ENCODE results near the gene RGS13.

RGS13 gene

DNA sequence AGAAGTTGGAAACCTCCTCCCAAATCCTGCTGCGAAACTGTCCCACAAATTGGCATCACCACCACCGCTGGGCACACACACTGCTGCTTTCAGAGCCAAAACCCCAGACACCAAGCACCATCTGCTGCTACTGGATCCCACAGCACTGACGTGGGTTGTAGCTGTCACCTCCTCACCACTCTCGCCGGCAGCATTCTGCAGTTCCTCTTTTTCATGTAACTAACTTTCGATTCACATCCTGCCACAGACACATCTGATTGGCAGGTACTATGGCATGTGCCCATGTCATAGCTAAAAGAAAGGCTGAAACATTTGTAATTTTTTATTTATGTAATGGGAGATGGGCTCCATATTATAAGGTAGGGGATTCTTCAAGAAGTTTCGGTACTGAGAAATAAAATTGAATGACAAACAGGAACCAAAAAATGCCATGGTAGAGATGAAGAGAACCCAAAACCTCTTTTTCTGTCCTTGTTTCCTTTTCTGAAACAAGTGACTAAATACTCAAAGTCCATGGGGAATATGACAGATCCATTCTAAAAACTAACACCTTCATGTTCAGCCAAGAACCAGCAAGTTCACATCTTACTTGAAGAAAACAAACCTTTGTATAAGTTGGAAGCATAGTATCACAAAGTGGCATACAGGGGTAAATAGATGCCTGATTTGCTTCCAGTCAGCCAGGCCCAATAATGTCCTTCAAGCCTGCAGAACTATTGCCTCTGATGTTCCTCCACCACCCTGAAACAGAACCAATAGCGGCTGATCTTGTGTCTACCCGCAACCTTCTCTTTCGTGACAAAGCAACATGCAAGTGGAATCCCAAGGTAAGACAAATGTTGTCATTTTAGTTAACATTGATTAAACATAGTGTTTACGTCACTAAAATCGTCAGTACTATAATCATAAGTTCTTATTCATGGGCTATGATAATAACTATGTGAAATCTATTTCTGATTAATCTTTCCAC, 26.6 kb upstream of the RGS13 start:
- Mint-ChIP-seq H3K4me3 (peak overlapping the region; percentile 31), H3K27me3 (no peaks in the 10 kb centered on the region), H3K36me3 (no peaks in the 10 kb centered on the region), H3K4me1 (ENCODE audit: low read depth) (peaks cover 18% of the 10 kb centered on the region), H3K9me3 (ENCODE audit: low read depth) (no peaks in the 10 kb centered on the region), H3K27ac (no peak overlapping the region)

DNA sequence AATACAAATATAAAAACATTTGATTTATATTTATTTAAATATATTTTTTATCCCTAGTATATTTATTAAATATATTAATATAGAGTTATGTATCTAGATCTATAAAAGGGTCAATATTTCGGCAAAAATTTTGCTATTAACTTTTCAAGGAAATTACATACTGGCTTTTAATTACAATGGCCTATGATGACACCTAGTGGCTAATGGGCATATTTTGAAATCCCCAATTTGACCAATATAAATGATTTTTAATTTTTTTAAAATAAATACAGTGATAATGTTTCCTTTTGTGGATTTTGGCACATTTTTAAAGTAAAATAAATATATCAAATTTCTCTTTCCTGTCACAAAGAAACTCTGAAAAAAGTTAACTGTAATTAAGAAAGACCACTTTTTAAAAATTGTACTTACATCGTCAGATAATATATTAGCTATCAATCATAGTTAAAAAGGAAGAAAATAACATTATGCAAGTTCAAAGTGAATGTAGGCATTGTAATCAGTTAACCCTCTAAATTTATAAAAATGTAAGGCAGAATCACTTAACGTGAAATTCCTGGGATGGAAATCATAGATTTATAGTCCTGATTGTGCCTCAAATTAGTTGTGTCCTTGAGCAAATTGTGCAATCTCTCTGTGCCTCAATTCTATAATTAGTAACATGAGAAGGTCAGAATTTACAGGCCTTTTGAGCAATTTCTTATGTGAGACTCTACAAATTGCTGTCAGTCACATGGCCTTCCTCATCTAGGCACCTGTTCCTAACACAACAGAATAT, 25.6 kb upstream of the RGS13 start:
- H3K9me3 Mint-ChIP-seq (ENCODE audit: low read depth) = no peaks in the 10 kb centered on the region
- H3K36me3 Mint-ChIP-seq = no peaks in the 10 kb centered on the region
- no peak overlapping the region for H3K27ac Mint-ChIP-seq
- H3K4me3 Mint-ChIP-seq = no peak overlapping the region
- H3K27me3 Mint-ChIP-seq = no peaks in the 10 kb centered on the region
- peaks cover 18% of the 10 kb centered on the region for H3K4me1 Mint-ChIP-seq (ENCODE audit: low read depth)

DNA sequence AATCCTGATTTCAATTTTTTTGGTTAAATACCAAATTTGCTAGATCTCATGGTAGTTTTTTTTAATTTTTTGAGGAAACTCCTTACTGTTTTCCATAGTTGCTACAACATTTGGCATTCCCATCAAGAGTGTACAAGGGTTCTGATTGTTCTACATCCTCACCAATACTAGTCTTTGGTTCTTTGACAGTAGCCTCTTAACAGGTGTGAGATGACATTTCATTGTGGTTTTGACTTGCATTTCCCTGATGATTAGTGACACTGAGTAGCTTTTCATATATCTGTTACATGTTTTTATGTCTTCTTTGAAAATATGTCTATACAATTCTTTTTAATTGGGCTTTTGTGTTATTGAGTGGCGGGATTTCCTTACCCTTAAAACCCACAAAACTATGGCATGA, 20.9 kb upstream of the RGS13 start:
- no peaks in the 10 kb centered on the region for H3K9me3 Mint-ChIP-seq (ENCODE audit: low read depth)
- no peaks in the 10 kb centered on the region for H3K27me3 Mint-ChIP-seq
- no peaks in the 10 kb centered on the region for H3K4me1 Mint-ChIP-seq (ENCODE audit: low read depth)
- no peak overlapping the region for H3K4me3 Mint-ChIP-seq
- H3K27ac Mint-ChIP-seq = no peak overlapping the region
- H3K36me3 Mint-ChIP-seq = no peaks in the 10 kb centered on the region

DNA sequence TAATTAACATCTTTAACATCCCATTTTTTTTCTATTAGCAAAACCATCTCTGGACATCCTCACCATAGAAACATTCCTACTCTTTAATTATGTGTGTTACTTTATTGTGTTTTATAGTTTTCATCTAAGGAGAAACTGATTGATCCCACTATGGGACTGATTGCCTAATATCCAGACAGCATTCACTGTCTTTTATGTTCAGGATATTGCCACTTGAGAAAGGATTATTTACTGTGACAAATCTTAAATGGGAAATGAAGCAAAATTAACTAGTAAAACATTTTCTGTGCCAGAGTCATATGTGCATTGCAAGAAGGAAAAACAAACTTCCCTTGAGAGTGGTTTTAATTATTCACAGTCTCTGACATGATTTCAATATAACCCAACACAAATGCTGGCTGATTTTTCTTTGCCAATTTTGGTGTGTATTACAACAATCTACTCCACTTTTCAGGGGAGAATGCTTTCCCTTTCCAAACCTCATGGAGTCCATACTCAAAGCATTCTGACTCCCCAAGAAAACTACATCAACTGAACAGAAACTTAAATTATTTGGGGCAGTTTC, 15.8 kb upstream of the RGS13 start:
- no peak overlapping the region for H3K4me3 Mint-ChIP-seq
- H3K4me1 Mint-ChIP-seq (ENCODE audit: low read depth) = no peaks in the 10 kb centered on the region
- H3K27ac Mint-ChIP-seq = no peak overlapping the region
- no peaks in the 10 kb centered on the region for H3K36me3 Mint-ChIP-seq
- no peaks in the 10 kb centered on the region for H3K27me3 Mint-ChIP-seq
- H3K9me3 Mint-ChIP-seq (ENCODE audit: low read depth) = no peaks in the 10 kb centered on the region

DNA sequence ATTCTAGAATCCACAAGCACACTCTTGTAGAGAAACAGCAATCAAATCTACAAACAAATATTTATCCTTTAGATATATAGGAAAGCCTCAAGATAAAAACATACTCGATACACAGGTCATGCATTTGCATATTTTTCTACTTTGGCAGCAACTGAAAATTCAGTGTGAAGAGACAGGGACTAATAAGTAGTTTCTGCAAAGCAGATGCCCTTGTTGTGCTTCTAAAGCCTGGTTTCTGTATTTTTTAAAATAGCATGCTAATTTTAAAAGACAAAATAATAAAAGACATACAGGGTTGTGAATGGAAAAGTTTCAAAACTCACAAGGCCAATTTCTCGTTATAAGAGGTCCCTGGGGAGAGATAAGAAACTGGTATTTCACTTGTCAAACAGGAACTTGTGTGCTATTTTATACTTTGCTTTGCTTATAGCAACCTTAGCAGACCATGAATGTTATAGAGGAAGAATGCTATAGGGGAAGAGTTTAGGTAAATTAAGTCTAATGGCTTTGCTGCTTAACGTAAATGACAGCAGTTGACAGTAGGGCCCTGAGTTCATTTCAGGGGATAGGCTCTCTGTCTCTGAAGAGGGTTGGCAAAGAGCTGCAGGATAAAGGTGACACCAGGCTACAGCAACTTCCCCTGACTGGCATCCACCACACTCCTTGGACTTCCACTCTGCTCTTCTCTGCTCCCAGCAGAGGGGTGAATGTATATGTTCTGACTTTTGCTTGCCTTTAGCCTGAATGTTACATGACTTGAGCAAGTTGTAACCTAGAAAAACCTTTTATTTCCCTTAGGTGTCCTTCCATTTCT, 9.4 kb upstream of the RGS13 start:
- Mint-ChIP-seq H3K27me3 (no peaks in the 10 kb centered on the region), H3K4me1 (ENCODE audit: low read depth) (no peaks in the 10 kb centered on the region), H3K36me3 (no peaks in the 10 kb centered on the region), H3K9me3 (ENCODE audit: low read depth) (no peaks in the 10 kb centered on the region), H3K4me3 (no peak overlapping the region), H3K27ac (no peak overlapping the region)

DNA sequence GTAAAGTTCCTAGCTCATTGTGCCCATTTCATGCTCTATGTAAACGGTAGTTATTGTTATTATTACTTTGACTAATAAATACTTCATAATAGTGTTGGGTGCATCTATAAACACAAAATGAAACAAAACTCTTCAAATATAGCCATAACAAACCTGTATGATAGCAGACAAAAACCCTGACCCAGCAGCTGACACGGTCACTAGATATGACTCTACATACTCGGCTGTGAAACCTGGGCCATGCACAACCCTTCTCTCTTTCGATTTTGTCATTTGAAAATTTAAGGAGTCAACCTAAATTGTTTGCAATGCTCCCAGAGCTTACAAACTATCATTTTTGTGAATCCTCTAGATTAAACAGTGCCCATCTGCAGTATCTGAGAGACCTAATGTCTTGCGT, 8.0 kb upstream of the RGS13 start:
- Mint-ChIP-seq H3K27me3 (no peaks in the 10 kb centered on the region), H3K36me3 (no peaks in the 10 kb centered on the region), H3K4me1 (ENCODE audit: low read depth) (no peaks in the 10 kb centered on the region), H3K27ac (no peak overlapping the region), H3K9me3 (ENCODE audit: low read depth) (no peaks in the 10 kb centered on the region), H3K4me3 (no peak overlapping the region)

DNA sequence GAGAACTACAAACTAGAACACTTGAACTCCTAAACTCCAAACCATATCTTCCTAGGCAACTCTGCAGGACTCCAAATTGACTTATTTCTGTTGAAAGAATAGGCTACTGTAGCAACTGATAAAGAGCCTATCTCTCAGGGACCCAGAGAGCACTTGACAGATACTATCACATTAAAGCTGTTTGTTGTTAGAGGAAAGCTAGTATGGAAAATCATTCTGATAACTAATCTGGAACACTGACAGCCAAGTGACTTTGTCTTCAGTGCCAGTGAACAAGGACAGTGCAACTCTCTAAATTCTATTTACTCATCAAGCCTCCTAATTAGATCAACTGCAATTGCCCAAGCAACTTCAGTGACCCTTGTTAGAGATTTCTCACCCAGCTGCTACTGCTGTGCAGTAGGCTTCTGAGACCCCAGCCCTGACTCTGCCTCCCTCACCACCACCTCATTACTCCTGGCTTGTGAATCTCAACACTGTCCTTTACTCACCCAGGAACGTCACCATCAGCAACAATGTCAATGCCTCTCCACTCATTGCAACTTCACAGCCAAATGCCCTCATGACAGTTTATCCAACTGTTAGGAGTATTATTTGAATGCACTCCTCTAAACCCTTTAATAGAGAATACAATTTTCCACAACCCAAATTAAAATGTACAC, 7.4 kb upstream of the RGS13 start:
- H3K4me3 Mint-ChIP-seq = no peak overlapping the region
- no peaks in the 10 kb centered on the region for H3K4me1 Mint-ChIP-seq (ENCODE audit: low read depth)
- H3K36me3 Mint-ChIP-seq = no peaks in the 10 kb centered on the region
- no peak overlapping the region for H3K27ac Mint-ChIP-seq
- no peaks in the 10 kb centered on the region for H3K9me3 Mint-ChIP-seq (ENCODE audit: low read depth)
- no peaks in the 10 kb centered on the region for H3K27me3 Mint-ChIP-seq

DNA sequence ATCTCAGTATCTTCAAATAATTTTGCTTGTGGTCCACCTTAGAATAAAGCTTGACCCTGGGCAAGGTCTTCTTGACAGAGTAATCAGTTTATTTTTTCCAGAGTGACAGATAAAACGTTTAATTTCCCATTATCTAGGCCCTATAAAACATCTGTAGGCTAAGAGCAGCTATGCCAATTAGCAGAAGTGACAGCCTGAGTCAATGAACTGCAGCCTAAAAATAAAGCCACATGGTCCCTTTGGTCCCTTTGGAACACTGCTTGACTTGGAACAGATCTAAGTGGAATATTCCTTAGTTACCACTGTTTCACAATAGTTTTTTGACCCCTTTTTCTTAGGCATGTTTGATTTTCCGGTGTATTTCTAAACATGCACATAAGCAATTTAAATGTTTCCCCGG, 6.3 kb upstream of the RGS13 start:
- Mint-ChIP-seq H3K4me3 (no peak overlapping the region), H3K36me3 (no peaks in the 10 kb centered on the region), H3K27ac (no peak overlapping the region), H3K27me3 (no peaks in the 10 kb centered on the region), H3K4me1 (ENCODE audit: low read depth) (no peaks in the 10 kb centered on the region), H3K9me3 (ENCODE audit: low read depth) (no peaks in the 10 kb centered on the region)

DNA sequence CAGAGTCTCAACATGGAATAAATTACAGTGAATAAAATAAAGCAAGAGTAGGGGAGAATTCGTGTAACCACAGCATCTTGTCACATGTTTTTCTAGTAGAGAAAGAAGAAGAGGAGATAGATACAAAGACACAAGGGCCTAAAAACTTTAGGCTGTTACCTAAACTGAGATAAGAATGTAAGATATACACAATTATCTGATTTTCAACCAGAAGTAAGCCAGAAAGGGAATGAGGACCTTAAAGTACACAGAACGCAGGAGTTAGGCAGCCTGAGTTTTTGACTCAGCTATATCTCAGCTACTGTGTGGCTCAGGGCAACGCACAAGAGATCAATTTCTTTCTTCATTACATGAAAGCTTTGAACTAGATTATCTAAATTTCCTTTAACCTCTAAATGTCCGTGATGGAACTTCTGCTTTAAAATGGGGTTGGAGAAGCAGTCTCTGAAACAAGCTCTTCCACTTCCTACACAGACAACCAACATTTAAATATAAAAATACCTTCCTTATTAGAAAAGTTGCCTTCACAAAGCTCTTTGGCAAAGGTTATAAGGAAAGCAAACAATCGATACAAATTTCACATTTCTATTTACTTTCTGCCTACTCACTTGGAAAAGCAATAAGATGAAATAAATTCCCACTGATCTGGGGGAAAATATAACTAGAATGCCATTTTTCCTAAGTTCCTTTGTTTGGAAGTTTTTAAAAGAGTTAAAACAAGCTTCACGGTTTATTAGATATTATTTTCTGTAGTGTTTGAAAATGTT, 5.2 kb upstream of the RGS13 start:
- H3K4me1 Mint-ChIP-seq (ENCODE audit: low read depth) = no peaks in the 10 kb centered on the region
- no peaks in the 10 kb centered on the region for H3K9me3 Mint-ChIP-seq (ENCODE audit: low read depth)
- no peaks in the 10 kb centered on the region for H3K36me3 Mint-ChIP-seq
- H3K27ac Mint-ChIP-seq = no peak overlapping the region
- no peak overlapping the region for H3K4me3 Mint-ChIP-seq
- H3K27me3 Mint-ChIP-seq = peaks cover 1% of the 10 kb centered on the region

DNA sequence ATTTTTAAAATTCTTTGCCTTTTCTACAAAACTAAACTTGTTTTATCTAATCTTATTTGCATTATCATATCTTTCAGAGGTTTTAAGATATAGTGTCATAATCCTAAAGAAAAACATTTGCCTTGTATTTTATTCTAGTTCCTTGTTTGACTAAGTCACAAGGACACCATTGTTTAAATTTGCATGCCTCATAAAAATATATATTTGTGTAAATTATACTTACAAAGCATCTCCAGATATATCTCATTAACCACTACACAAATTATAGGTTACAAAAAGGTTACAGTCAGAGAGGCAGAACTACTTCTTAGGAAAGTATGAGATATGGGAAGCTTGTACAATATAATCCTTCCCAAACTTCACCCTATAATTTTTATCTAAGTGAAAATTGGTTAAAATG, 4.2 kb upstream of the RGS13 start:
- Mint-ChIP-seq H3K36me3 (no peaks in the 10 kb centered on the region), H3K27me3 (peaks cover 4% of the 10 kb centered on the region), H3K9me3 (ENCODE audit: low read depth) (no peaks in the 10 kb centered on the region), H3K4me1 (ENCODE audit: low read depth) (no peaks in the 10 kb centered on the region), H3K4me3 (no peak overlapping the region), H3K27ac (no peak overlapping the region)

DNA sequence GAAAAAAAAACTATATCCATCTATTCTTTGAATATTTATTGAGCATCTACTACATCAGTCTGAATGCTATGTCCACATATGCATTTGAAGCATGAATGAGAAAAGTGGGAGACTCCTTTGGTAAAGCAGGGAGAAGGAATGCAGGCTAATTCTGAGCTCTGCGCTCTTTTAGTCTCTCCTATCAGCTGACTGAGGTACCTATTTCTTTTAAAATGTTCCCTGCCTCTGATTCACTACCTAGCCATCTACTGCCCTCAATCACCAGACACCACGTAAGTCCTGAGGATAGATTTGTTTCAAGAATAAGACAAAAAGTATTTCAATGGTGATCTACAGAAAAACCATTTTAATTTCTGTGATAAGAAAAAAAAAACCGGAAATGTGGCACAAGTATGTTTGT, 3.8 kb upstream of the RGS13 start:
- no peak overlapping the region for H3K4me3 Mint-ChIP-seq
- no peaks in the 10 kb centered on the region for H3K36me3 Mint-ChIP-seq
- H3K27ac Mint-ChIP-seq = no peak overlapping the region
- H3K4me1 Mint-ChIP-seq (ENCODE audit: low read depth) = no peaks in the 10 kb centered on the region
- H3K9me3 Mint-ChIP-seq (ENCODE audit: low read depth) = no peaks in the 10 kb centered on the region
- peaks cover 4% of the 10 kb centered on the region for H3K27me3 Mint-ChIP-seq

DNA sequence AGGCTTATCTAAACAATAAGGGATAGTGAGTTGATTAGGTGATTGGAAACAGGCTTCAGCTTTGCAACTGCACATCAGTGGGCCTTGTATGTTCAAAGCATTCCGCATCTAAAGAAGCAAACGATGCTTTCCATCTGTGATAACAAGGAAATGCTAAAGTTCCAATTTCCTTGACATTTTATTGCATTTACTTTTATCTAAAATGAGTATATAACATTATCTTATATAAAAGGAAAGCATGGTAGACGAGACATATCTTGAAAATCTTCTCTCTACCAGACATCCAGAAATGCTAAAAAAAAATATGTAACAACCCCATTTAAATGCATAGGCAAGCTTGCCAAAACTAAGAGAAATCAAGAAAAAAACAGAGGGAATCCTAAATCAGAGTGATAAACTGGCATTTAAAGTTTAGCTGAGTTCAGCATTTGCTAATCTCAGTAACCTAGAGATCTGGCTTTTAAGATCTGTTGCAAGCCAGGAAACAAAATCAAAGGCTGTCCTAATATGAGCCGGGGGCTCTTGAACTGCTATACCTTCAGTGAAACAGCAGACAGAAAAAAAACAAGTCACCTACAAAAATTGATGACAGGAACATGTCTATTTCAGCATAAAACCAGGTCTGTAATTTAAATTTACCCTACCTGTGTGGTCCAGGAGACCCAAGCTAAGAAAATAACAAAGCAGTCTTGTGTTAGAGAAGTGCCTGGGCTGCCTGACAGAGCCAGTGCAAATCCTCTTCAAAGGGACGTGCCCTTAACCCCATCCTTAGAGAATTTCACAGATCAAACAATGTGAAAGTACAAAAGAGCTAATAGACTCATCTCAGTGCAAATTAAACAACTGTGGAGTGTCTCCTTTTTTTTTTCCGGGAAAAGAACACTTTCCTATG, 3.1 kb upstream of the RGS13 start:
- H3K4me3 Mint-ChIP-seq = no peak overlapping the region
- no peaks in the 10 kb centered on the region for H3K9me3 Mint-ChIP-seq (ENCODE audit: low read depth)
- peaks cover 4% of the 10 kb centered on the region for H3K27me3 Mint-ChIP-seq
- H3K27ac Mint-ChIP-seq = no peak overlapping the region
- H3K4me1 Mint-ChIP-seq (ENCODE audit: low read depth) = no peaks in the 10 kb centered on the region
- H3K36me3 Mint-ChIP-seq = no peaks in the 10 kb centered on the region

Data from activated naive CD8-positive, alpha-beta T cell (primary cell).